ENCODE data around the gene PARVG. TPM values are rescaled to one million over a fixed set of nuclear protein-coding genes. Genes with fewer than 3 reads are reported as not detected.

The PARVG gene
- total RNA-seq, 2 donors from 2014 or later: 0.11 to 0.44 TPM

- WGBS, 2 experiments (ENCODE audit: insufficient coverage in 1 of 2, insufficient read length in 1 of 2): 92 to 96% methylated on average over 10 to 16 of the region's 16 CpGs
These were observed 4.8 kb downstream of the PARVG start for GRCh38 chr22:44185237-44186120.

DNA sequence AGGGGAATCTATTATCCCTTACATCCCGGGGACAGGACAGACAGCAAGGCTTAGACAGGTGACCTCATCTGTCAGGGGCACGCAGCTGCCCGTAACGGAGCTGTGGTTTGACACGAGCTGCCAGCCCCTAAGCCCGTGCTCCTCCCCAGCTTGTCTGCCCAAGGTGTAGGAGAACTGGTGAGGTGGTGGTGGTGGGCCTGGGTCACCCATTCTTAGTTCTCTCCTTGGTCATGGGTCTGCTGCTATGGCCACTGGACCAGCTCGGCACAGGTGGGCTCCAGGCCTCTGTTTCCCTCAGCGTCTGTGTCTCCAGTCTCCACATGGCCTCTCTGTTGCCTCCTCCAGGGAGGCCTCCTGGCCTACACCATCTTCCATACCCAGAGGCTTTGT lies 5.4 kb downstream of the PARVG start:
- no peak overlapping the region for H3K27ac ChIP-seq (ENCODE audit: low read depth, low read length)
- TF ChIP-seq, protein P1, sequence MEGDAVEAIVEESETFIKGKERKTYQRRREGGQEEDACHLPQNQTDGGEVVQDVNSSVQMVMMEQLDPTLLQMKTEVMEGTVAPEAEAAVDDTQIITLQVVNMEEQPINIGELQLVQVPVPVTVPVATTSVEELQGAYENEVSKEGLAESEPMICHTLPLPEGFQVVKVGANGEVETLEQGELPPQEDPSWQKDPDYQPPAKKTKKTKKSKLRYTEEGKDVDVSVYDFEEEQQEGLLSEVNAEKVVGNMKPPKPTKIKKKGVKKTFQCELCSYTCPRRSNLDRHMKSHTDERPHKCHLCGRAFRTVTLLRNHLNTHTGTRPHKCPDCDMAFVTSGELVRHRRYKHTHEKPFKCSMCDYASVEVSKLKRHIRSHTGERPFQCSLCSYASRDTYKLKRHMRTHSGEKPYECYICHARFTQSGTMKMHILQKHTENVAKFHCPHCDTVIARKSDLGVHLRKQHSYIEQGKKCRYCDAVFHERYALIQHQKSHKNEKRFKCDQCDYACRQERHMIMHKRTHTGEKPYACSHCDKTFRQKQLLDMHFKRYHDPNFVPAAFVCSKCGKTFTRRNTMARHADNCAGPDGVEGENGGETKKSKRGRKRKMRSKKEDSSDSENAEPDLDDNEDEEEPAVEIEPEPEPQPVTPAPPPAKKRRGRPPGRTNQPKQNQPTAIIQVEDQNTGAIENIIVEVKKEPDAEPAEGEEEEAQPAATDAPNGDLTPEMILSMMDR (conservative IDR thresholded peaks at IDR 0.05): no peak
- no peaks in the 10 kb centered on the region for H3K27me3 Mint-ChIP-seq (ENCODE audit: insufficient read depth)
- H3K27me3 ChIP-seq (ENCODE audit: control insufficient read depth, insufficient read depth, low read length, poor library complexity, severe bottlenecking): no peaks in the 10 kb centered on the region
- H3K9me3 ChIP-seq (ENCODE audit: control insufficient read depth, low read length): no peaks in the 10 kb centered on the region
- no peak for DNase-seq
- no peaks in the 10 kb centered on the region for H3K4me1 Mint-ChIP-seq
- no peak overlapping the region for H3K9ac ChIP-seq (ENCODE audit: extremely low read depth, low read length, poor library complexity, severe bottlenecking)
- H3K4me3 ChIP-seq (ENCODE audit: low read length): no peak overlapping the region
- no peaks in the 10 kb centered on the region for H3K9me3 Mint-ChIP-seq
- 81 to 95% methylated on average over 6 to 8 of the region's 8 CpGs for WGBS, 2 experiments (ENCODE audit: insufficient coverage in 1 of 2, insufficient read length in 1 of 2)
- H3K36me3 Mint-ChIP-seq (ENCODE audit: low read depth): no peaks in the 10 kb centered on the region
- H3K4me1 ChIP-seq (ENCODE audit: control insufficient read depth, insufficient read depth, low read length): peaks cover 7% of the 10 kb centered on the region
- H3K4me3 Mint-ChIP-seq: no peak overlapping the region
- H3K36me3 ChIP-seq (ENCODE audit: control insufficient read depth, insufficient read depth, low read length): no peaks in the 10 kb centered on the region
- H3K27ac Mint-ChIP-seq: no peak overlapping the region

More at GRCh38 chr22:44185237-44186120, 4.8 kb downstream of the PARVG start:
- Histone ChIP-seq H3K4me3 (ENCODE audit: low read length) (no peak overlapping the region), H3K36me3 (ENCODE audit: control insufficient read depth, insufficient read depth, low read length) (no peaks in the 10 kb centered on the region), H3K27me3 (ENCODE audit: control insufficient read depth, insufficient read depth, low read length, poor library complexity, severe bottlenecking) (no peaks in the 10 kb centered on the region), H3K4me1 (ENCODE audit: control insufficient read depth, insufficient read depth, low read length) (peaks cover under 1% of the 10 kb centered on the region), H3K27ac (ENCODE audit: low read depth, low read length) (no peak overlapping the region), H3K9me3 (ENCODE audit: control insufficient read depth, low read length) (no peaks in the 10 kb centered on the region), H3K9ac (ENCODE audit: extremely low read depth, low read length, poor library complexity, severe bottlenecking) (no peak overlapping the region)
- Mint-ChIP-seq H3K36me3 (ENCODE audit: low read depth) (no peaks in the 10 kb centered on the region), H3K9me3 (no peaks in the 10 kb centered on the region), H3K4me3 (no peak overlapping the region), H3K27me3 (ENCODE audit: insufficient read depth) (no peaks in the 10 kb centered on the region), H3K27ac (no peak overlapping the region), H3K4me1 (no peaks in the 10 kb centered on the region)
- DNase-seq: no peak
- TF ChIP-seq, protein P1 (conservative IDR thresholded peaks at IDR 0.05): no peak

DNA sequence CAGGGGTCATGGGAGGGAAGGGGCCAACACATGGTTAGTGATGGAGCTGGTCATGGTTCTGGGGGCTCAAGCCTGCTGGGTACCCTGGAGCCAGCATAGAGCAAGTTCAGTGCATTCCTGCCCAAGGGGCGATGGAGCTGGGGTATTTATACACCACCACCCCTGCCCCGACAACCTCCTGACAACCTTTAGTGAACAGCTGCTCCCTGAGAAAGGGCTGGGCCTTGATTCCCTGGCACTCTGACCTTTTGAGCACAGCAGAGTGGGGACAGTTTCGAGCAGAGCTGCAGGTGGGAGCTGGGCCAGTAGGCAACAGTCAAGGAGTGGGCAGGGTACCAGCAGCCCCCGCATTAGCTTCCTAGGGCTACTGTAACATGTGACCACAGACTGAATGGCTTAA lies 6.0 kb downstream of the PARVG start:
- Histone ChIP-seq H3K9me3 (ENCODE audit: control insufficient read depth, low read length) (no peaks in the 10 kb centered on the region), H3K4me1 (ENCODE audit: control insufficient read depth, insufficient read depth, low read length) (peaks cover 7% of the 10 kb centered on the region), H3K36me3 (ENCODE audit: control insufficient read depth, insufficient read depth, low read length) (no peaks in the 10 kb centered on the region), H3K9ac (ENCODE audit: extremely low read depth, low read length, poor library complexity, severe bottlenecking) (no peak overlapping the region), H3K27me3 (ENCODE audit: control insufficient read depth, insufficient read depth, low read length, poor library complexity, severe bottlenecking) (no peaks in the 10 kb centered on the region), H3K27ac (ENCODE audit: low read depth, low read length) (no peak overlapping the region), H3K4me3 (ENCODE audit: low read length) (no peak overlapping the region)
- WGBS, 2 experiments (ENCODE audit: insufficient coverage in 1 of 2, insufficient read length in 1 of 2): 89 to 92% methylated on average over 2 to 4 of the region's 4 CpGs
- DNase-seq: no peak
- H3K27ac Mint-ChIP-seq: no peak overlapping the region
- no peaks in the 10 kb centered on the region for H3K27me3 Mint-ChIP-seq (ENCODE audit: insufficient read depth)
- no peak overlapping the region for H3K4me3 Mint-ChIP-seq
- H3K36me3 Mint-ChIP-seq (ENCODE audit: low read depth): no peaks in the 10 kb centered on the region
- no peaks in the 10 kb centered on the region for H3K9me3 Mint-ChIP-seq
- no peaks in the 10 kb centered on the region for H3K4me1 Mint-ChIP-seq
- TF ChIP-seq, protein P1 (conservative IDR thresholded peaks at IDR 0.05): no peak

Data from endodermal cell (in vitro differentiated cells).